ENCODE measurements around the gene GFOD1. TPM values are rescaled to one million over a fixed set of nuclear protein-coding genes. Genes with fewer than 3 reads are reported as not detected.
A peak's percentile ranks its signal among the peaks of the same experiment; 100 is the strongest.
"Not testable (repeated sequence)": the region's sequence is repeated elsewhere in the genome, so short reads cannot be mapped to it uniquely, and the experiment has no call there.

GFOD1 gene
- total RNA-seq, 1 donor from 2014 or later: 22.8 TPM

- ATAC-seq: no peak
Observed at GRCh38 chr6:13463941-13464340, 23.5 kb downstream of the GFOD1 start.

GRCh38 chr6:13463328-13463717 is 24.1 kb downstream of the GFOD1 start:
- ATAC-seq: no peak

- no peak for ATAC-seq
Observed at GRCh38 chr6:13462458-13463327, 24.7 kb downstream of the GFOD1 start.

- ATAC-seq: peak; percentile 59
Observed at GRCh38 chr6:13461805-13462204, 25.6 kb downstream of the GFOD1 start.

GRCh38 chr6:13461307-13461706 is 26.1 kb downstream of the GFOD1 start:
- no peak for ATAC-seq

- ATAC-seq: not testable (repeated sequence)
Observed at GRCh38 chr6:13460289-13460688, 27.1 kb downstream of the GFOD1 start.

- peak; percentile 37 for ATAC-seq
Observed at GRCh38 chr6:13457577-13457976, 29.8 kb downstream of the GFOD1 start.

GRCh38 chr6:13455552-13455966 is 31.8 kb downstream of the GFOD1 start:
- ATAC-seq: no peak

GRCh38 chr6:13454286-13455221 is 32.8 kb downstream of the GFOD1 start:
- ATAC-seq: peak; percentile 57

- ATAC-seq: peak; percentile 83
Observed at GRCh38 chr6:13453771-13454251, 33.6 kb downstream of the GFOD1 start.

GRCh38 chr6:13453153-13453552 is 34.2 kb downstream of the GFOD1 start:
- ATAC-seq: no peak

GRCh38 chr6:13452346-13453117 is 34.9 kb downstream of the GFOD1 start:
- no peak for ATAC-seq

- no peak for ATAC-seq
Observed at GRCh38 chr6:13451181-13451895, 36.1 kb downstream of the GFOD1 start.

GRCh38 chr6:13450628-13451027 is 36.8 kb downstream of the GFOD1 start:
- ATAC-seq: no peak

GRCh38 chr6:13447949-13448724 is 39.3 kb downstream of the GFOD1 start:
- ATAC-seq: peak; percentile 70

- ATAC-seq: peak; percentile 10
Observed at GRCh38 chr6:13446381-13446780, 41.0 kb downstream of the GFOD1 start.

GRCh38 chr6:13445744-13446115 is 41.7 kb downstream of the GFOD1 start:
- ATAC-seq: no peak

GRCh38 chr6:13445005-13445743 is 42.2 kb downstream of the GFOD1 start:
- peak; percentile 26 for ATAC-seq

- no peak for ATAC-seq
Observed at GRCh38 chr6:13444604-13445003, 42.8 kb downstream of the GFOD1 start.

GRCh38 chr6:13443978-13444377 is 43.4 kb downstream of the GFOD1 start:
- not testable (repeated sequence) for ATAC-seq
